Left colon (tissue), 2 donors: ENCODE measurements around the gene EDEM1. TPM values are rescaled to one million over a fixed set of nuclear protein-coding genes. Genes with fewer than 3 reads are reported as not detected.
"Not testable (repeated sequence)": the region's sequence is repeated elsewhere in the genome, so short reads cannot be mapped to it uniquely, and the experiment has no call there.

ENCODE experiments used
- ATAC-seq: fragments of 200-7000 bp; cut with Tn5 transposase; one replicate; pipeline ENCODE4 v1.9.1; 2020; ENCODE audit warnings: mild to moderate bottlenecking, moderate library complexity
- DNase-seq, 2 donors: peaks; one replicate each; pipeline ENCODE4 v3.0.0-alpha.2; 2020
- intact Hi-C, 2 donors: fragments of 100-400 bp; cut with DNase I in 1 of 2; cut with micrococcal nuclease in 1 of 2; formaldehyde crosslinking; loops; one replicate each; pipeline versions ENCODE4 v1.11.2 to v1.14.0; 2022; cut with DNase I, micrococcal nuclease
- total RNA-seq, 2 donors: library from RNA; stranded (reverse); fragmentation: NEBNext Ultra II Directional; extraction: Animal tissue kit (Norgen Biotek cat#: 25700); gene quantifications; one replicate each; pipeline ENCODE4 v1.2.1, GENCODE V29; 2021
- donor health status: DM: no; HTN: no; CAD: no.
- donor health status: DM: yes; HTN: yes; CAD: no.

EDEM1 gene
- total RNA-seq, 2 donors from 2014 or later, result 49.2 to 62.0 TPM

DNA sequence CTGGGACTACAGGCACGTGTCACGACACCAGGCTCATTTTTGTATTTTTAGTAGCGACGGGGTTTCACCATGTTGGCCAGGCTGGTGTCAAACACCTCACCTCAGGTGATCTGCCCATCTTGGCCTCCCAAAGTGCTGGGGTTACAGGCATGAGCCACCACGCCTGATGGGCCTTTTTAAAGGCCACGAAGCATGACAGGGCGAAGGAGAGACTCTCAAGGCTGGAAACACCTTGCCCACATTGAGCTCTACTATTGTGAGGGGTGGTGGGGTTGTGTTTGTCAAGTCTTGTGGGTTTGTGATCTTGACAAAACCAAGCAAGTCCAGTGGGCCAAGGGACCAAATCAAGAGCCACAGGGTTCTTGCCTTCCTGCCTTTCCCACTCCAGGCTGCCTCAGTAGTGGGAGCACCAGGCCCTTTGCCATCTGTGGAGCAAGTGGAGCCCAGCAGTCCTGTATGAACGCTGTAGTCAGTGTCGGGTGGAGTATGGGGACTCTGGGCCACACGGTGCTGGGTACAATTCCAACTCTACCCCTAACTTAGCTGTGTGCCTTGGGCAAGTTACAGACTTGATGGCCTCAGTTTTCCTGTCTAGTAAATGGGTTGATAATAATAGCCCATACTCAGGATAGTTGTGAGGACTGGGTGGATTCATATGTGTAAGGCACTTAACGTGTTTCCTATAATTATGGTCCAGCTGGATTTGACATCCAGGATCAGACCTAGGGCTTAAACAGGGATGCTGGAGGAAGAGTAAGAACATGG, 33.3 kb downstream of the EDEM1 start:
- DNase-seq, result no peak
- no peak for ATAC-seq
- intact Hi-C loops, result no loop called here

DNA sequence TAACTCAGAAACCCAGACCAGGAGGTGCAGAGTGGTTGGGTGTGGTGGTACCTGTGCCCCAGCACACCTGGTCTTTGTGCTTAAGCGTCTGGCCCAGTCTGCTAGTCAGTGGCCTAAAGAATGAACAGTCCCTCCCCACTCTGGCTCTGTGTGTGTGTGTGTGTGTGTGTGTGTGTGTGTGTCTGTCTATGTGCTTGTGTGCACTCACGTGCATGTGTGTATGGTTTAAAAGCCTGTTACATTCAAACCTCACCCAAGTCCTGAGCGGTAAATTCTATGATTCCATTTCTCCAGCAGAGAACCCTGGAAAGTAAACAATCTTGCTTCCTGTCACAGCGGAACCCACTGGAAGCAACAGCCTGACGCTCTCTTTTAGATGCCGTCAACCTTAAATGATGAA, 34.2 kb downstream of the EDEM1 start:
- intact Hi-C loops, result no loop called here
- DNase-seq, result no peak
- ATAC-seq, result peak; percentile 83

DNA sequence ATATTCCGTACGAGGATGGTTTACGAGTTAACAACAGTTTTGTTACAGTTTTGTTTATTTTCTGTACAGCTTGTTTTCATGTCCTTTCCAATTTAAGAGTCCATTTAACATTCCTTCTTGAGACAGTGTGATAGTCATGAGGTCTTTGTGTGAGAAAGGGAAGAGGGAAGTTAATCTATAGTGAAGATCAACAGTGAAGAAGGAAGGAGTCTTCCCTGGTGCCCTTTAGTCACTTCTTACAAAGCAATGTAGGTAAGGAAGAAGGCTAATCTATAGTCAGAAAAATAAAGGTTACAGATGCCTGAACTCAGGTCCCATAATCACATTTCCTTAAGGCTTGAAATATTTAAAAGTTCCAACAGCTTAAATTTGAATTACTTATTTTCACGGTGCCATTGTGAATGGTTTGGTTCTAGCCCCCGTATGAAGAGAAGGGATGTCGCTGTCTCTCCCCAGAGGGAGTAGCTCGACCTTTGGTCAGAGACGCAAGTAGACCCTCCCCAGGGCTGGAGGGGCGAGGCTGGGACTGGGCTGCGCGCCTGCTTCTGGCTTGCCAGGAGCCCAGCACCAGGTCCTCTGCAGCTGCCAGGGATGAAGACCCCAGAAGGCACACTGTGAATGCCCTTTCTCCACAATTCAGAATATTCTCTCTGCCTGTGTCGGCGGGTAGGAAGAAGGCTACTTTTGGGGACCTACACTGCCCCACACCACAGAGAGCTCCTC, 34.9 kb downstream of the EDEM1 start:
- ATAC-seq (peak; percentile 64), DNase-seq (no peak)
- intact Hi-C loops, result no loop called here

DNA sequence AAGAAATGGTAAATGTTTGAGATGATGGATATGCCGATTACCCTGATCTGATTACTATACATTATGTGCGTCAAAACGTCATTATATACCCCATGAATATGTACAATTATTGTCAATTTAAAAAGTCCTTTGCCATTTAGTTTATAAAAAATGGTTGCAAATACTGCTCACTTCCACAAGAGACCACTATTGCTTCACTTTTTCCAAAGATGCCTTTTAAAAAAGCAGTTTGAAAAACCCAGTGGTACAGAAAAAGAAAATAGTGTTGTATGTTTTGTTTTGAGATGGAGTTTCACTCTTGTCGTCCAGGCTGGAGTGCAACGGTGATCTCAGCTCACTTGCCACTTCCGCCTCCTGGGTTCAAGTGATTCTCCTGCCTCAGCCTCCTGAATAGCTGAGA, 39.3 kb downstream of the EDEM1 start:
- ATAC-seq, result no peak
- intact Hi-C loops, result no loop called here
- DNase-seq, result no peak

DNA sequence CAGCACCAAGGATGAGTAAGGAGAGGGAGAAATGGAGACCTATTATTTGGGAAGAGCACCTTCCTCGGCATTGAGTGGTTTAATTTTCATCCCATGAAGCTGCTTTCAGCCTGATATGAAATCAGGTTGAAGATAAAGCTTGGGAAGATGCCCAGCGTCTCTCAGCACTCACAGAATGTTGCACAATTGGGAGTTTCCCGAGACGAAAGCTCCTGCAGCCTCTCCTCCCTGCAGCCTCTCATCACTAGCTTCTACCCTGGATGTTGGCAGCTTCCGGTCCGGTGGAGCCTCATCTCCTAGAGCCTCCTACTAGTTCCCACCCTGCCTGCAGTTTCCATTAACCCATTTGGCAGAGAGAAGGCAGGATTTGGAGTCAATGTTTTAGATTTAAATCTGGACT, 40.3 kb downstream of the EDEM1 start:
- no peak for ATAC-seq

GRCh38 chr3:5229414-5229813, 41.9 kb downstream of the EDEM1 start:
- no peak for ATAC-seq
- no peak for DNase-seq
- intact Hi-C loops, result no loop called here

More for the DNA sequence above, 40.3 kb downstream of the EDEM1 start:
- no peak for DNase-seq
- intact Hi-C loops, result no loop called here

GRCh38 chr3:5231074-5231473, 43.6 kb downstream of the EDEM1 start:
- DNase-seq (no peak), ATAC-seq (no peak)
- intact Hi-C loops, result no loop called here

GRCh38 chr3:5231487-5231886, 44.0 kb downstream of the EDEM1 start:
- intact Hi-C loops, result no loop called here
- no peak for ATAC-seq
- no peak for DNase-seq

- no peak for ATAC-seq
Measured at GRCh38 chr3:5232570-5232969, 45.1 kb downstream of the EDEM1 start.

GRCh38 chr3:5233026-5233425, 45.5 kb downstream of the EDEM1 start:
- ATAC-seq (no peak), DNase-seq (no peak)
- intact Hi-C loops, result no loop called here

More at GRCh38 chr3:5232570-5232969, 45.1 kb downstream of the EDEM1 start:
- no peak for DNase-seq
- intact Hi-C loops, result no loop called here

- ATAC-seq (no peak), DNase-seq (no peak)
- intact Hi-C loops, result no loop called here
Measured at GRCh38 chr3:5235655-5236054, 48.1 kb downstream of the EDEM1 start.

DNA sequence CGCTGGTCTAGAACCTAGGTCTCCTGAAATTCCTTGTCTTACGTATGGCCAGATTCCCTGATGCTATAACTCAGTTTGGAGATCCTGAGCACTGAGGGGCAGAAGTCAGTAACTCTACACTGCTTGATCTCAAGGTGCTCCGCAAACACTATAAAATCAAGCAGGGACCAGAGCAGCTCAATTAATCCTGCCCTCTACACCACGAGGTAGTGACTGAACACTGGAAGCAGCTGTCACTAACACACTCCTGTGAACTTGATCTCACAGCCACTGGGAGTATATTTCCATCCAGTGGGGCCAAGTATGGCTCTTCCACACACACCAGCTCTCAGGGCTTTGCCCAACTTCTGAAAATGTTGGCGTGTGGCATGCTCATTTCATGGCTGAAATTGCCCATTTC, 51.0 kb downstream of the EDEM1 start:
- ATAC-seq (no peak), DNase-seq (no peak)
- intact Hi-C loops, result no loop called here

- ATAC-seq, result no peak
- no peak for DNase-seq
- intact Hi-C loops, result no loop called here
Measured at GRCh38 chr3:5239602-5240001, 52.1 kb downstream of the EDEM1 start.

DNA sequence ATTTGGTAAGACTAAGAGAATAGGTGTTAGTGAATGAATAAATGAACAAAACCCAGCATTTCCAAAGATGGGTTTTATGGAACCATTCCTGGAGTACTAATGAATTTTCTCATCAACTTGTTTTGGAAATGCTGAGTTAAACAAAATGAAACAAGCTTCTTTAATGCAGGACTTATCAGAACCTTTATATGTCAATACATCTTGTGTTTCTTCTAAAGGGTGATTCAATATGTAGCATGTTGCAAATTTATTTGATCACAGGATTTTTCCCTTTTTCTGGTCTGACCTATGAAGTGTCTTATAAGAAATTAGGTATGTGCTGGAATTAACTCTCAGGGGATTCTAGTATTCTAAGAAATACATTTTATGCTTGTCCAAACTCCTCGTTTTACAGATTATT, 53.2 kb downstream of the EDEM1 start:
- ATAC-seq, result no peak
- DNase-seq, result no peak
- intact Hi-C loops, result no loop called here

DNA sequence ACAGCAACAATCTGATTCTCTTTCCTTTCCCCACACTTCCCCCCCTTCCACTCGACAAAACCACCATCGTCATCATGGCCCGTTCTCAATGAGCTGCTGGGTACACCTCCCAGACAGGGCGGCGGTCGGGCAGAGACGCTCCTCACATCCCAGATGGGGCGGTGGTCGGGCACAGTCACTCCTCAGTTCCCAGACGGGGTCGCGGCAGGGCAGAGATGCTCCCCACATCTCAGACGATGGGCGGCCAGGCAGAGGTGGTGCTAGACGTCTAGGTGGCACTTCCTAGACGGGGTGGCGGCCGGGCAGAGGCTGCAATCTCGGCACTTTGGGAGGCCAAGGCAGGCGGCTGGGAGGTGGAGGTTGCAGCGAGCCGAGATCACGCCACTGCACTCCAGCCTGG, 55.3 kb downstream of the EDEM1 start:
- DNase-seq, intact Hi-C loops, ATAC-seq: not testable (repeated sequence)

DNA sequence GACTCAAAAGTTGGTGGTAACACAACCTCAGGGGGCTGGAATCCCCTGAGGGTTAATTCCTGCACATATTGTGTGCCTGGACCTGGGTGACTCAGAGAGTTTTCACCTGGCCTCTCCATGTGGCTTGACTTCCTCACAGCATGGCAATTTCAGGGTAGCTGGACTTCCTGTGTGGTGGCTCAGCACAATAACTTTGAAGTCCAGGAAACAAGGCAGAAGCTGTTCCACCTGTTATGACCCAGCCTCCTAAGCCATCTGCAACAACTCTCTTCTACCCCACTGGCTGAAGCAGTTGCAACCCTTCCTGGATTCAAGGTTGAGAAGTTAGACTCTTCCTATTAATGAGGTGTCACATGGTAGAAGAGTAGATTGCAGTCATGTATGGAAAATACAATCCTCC, 58.4 kb downstream of the EDEM1 start:
- intact Hi-C loops, result no loop called here
- ATAC-seq (no peak), DNase-seq (no peak)

DNA sequence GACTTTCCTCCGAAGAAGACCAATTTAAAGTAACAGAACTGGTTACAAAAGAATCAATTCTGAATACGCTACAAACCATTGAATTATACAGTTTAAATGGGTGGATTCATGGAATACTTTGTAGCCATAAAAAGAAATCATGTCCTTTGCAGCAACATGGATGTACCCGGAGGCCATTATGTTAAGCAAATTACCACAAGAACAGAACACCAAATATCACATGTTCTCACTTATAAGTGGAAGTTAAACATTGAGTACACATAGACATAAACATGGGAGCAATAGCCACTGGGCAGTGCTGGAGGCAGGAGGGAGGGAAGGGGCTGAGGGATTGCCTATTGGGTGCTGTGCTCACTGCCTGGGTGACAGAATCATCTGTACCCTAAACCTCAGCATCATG, 61.3 kb downstream of the EDEM1 start:
- intact Hi-C loops, result no loop called here
- no peak for ATAC-seq
- DNase-seq, result no peak

- intact Hi-C loops, result no loop called here
- peak; percentile 96 for ATAC-seq
- peak; percentile 25 to 34 for DNase-seq
Measured at GRCh38 chr3:5250467-5251195, 63.1 kb downstream of the EDEM1 start.

GRCh38 chr3:5251196-5251583, 63.7 kb downstream of the EDEM1 start:
- ATAC-seq (peak; percentile 71), DNase-seq (peak in 1 of 2 donors; percentile 16)
- intact Hi-C loops, result no loop called here

GRCh38 chr3:5252131-5252530, 64.6 kb downstream of the EDEM1 start:
- ATAC-seq (no peak), DNase-seq (no peak)
- intact Hi-C loops, result no loop called here
